K562 (cell line): ENCODE measurements around the gene PUM2. TPM values are rescaled to one million over a fixed set of nuclear protein-coding genes. Genes with fewer than 3 reads are reported as not detected.

Experiments
- ATAC-seq: fragments of 200-7000 bp; cut with Tn5 transposase; 3 replicates; pipeline ENCODE4 v1.9.1; 2020; ENCODE audit warnings: moderate library complexity
- BruUV-seq: library from RNA; stranded (reverse); fragments of 400-500 nt; replicated peaks from 2 replicates; lab custom pipeline; 2021; lab: Mats Ljungman, UMichigan
- CTCF ChIA-PET: fragments of 300-600 bp; formaldehyde crosslinking; extraction: SDS; loops from one replicate; lab custom pipeline; 2021; ENCODE audit warnings: low intra/inter-chr PET ratio; lab: Yijun Ruan, JAX
- POLR2A ChIA-PET: fragments of 300-600, 350-650 bp; sonication (Branson Sonifier 250); formaldehyde crosslinking; extraction: SDS; loops from one replicate; lab custom pipeline; 2021; ENCODE audit warnings: antibody characterized with exemption, inconsistent platforms; lab: Yijun Ruan, JAX
- DNase-seq, 4 experiments: peaks; one replicate each; pipeline versions ENCODE4 v3.0.0 to v3.0.0-alpha.2; 2011 to 2018; ENCODE audit warnings: low spot score in 3 of 4, mixed read lengths in 3 of 4; ENCODE audit errors: extremely low read depth in 1 of 4
- FAIRE-seq: peaks from 2 replicates; lab custom pipeline; 2011; peaks lifted over from hg19 to GRCh38; lab: Jason Lieb, UNC
- H2AFZ ChIP-seq: 2 replicates; pipeline ENCODE4 v1.6.0; 2011; ENCODE audit warnings: low read depth, low read length, control low read depth, inconsistent platforms
- H3K27ac ChIP-seq: fragments of 200-600 bp; 3 replicates; pipeline ENCODE4 v1.8.0; 2011; ENCODE audit warnings: low read depth, mild to moderate bottlenecking, control low read depth, inconsistent platforms, low read length, moderate library complexity, mixed read lengths; ENCODE audit errors: extremely low read depth
- H3K27me3 ChIP-seq, 2 experiments: fragments of 300-600 bp in 1 of 2; 2 replicates in 1 of 2; 3 replicates in 1 of 2; pipeline versions ENCODE4 v1.6.0 to v1.8.0; 2011; ENCODE audit warnings: inconsistent platforms in 2 of 2, low read length in 2 of 2, mild to moderate bottlenecking in 1 of 2, mixed read lengths in 1 of 2, moderate library complexity in 1 of 2; ENCODE audit not compliant: control insufficient read depth in 2 of 2, insufficient read depth in 2 of 2
- H3K36me3 ChIP-seq: fragments of 300-600 bp; 3 replicates; pipeline ENCODE4 v1.8.0; 2011; ENCODE audit warnings: mild to moderate bottlenecking, low read length, inconsistent platforms; ENCODE audit not compliant: control insufficient read depth, insufficient read depth
- H3K4me1 ChIP-seq, 2 experiments: fragments of 200-600 bp in 1 of 2; replicated peaks in 1 of 2; 2 replicates in 1 of 2; 3 replicates in 1 of 2; pipeline versions ENCODE4 v1.5.1 to v1.8.0; 2011; ENCODE audit warnings: inconsistent platforms in 2 of 2, low read length in 2 of 2, mild to moderate bottlenecking in 1 of 2, mixed read lengths in 1 of 2, moderate library complexity in 1 of 2; ENCODE audit not compliant: control insufficient read depth in 2 of 2, insufficient read depth in 2 of 2
- H3K4me2 ChIP-seq: 2 replicates; pipeline ENCODE4 v1.6.1; 2011; ENCODE audit warnings: low read length, control low read depth, inconsistent platforms, mixed read lengths; ENCODE audit not compliant: insufficient read depth
- H3K4me3 ChIP-seq: fragments of 200-600 bp; sonication (generic), shearing (Covaris generic); 2 replicates; pipeline ENCODE4 v1.5.1; 2016; ENCODE audit warnings: control low read depth, inconsistent platforms
- H3K79me2 ChIP-seq: fragments of 200-600 bp; 3 replicates; pipeline ENCODE4 v1.8.0; 2011; ENCODE audit warnings: low read length, inconsistent platforms; ENCODE audit not compliant: control insufficient read depth, insufficient read depth
- H3K9ac ChIP-seq, 2 experiments: 2 replicates each; pipeline versions ENCODE4 v1.6.0 to v1.6.1; 2011; ENCODE audit warnings: low read depth in 2 of 2, low read length in 2 of 2, control low read depth in 1 of 2, inconsistent platforms in 1 of 2, mild to moderate bottlenecking in 1 of 2, mixed read lengths in 1 of 2; ENCODE audit not compliant: insufficient read depth in 1 of 2
- H3K9me1 ChIP-seq: one replicate; pipeline ENCODE4 v1.6.0; 2011; ENCODE audit warnings: inconsistent platforms, mild to moderate bottlenecking, low read length, moderate library complexity; ENCODE audit not compliant: control insufficient read depth, insufficient read depth
- H3K9me3 ChIP-seq: replicated peaks from 2 replicates; pipeline ENCODE4 v1.5.1; 2011; ENCODE audit warnings: low read depth, low read length, inconsistent platforms; ENCODE audit not compliant: control insufficient read depth, insufficient read depth
- H4K20me1 ChIP-seq: replicated peaks from 2 replicates; pipeline ENCODE4 v1.6.1; 2011; ENCODE audit warnings: low read length, inconsistent platforms, mixed read lengths; ENCODE audit not compliant: control insufficient read depth, insufficient read depth
- SMARCE1 ChIP-seq: fragments of 450-650 bp; IDR thresholded peaks from 2 replicates; pipeline ENCODE4 v1.7.1; 2016; ENCODE audit warnings: mild to moderate bottlenecking
- ZBED1 ChIP-seq: IDR thresholded peaks from 2 replicates; pipeline ENCODE4 v1.6.1; 2014
- ZSCAN29 ChIP-seq: fragments of 450-650 bp; IDR thresholded peaks from 2 replicates; pipeline ENCODE4 v1.6.1; 2017
- WGBS: fragments of 100-300 bp; shearing (Covaris generic); methylation state at CpG from one replicate; pipeline ENCODE4 v1.1.6; 2016; ENCODE audit warnings: low coverage, mixed read lengths; ENCODE audit not compliant: insufficient coverage; ENCODE audit errors: missing lambda C conversion rate; 5-methylcytosine and 5-hydroxymethylcytosine counted together
- in situ Hi-C: fragments of 300-500 bp; cut with MboI; formaldehyde crosslinking; loops from 4 replicates; pipeline ENCODE4 v1.15.0; 2018; ENCODE audit warnings: inconsistent platforms, mixed read lengths
- intact Hi-C: fragments of 100-400 bp; cut with micrococcal nuclease; formaldehyde crosslinking; loops from 2 replicates; pipeline ENCODE4 v1.14.2; 2022
- polyA plus RNA-seq, 8 experiments: library from polyadenylated mRNA; depleted of rRNA in 4 of 8; stranded (reverse) in 5 of 8; unstranded in 3 of 8; fragments of >200 nt; fragmentation: Nextera tagmentation in 2 of 8; fragmentation: Illumina TruSeq in 1 of 8; extraction: Ambion mirVana in 2 of 8; extraction: Trizol in 1 of 8; gene quantifications; 2 replicates each; pipeline versions ENCODE4 v1.2.1 to v1.2.3, GENCODE V29; 2011 to 2014; ENCODE audit warnings: inconsistent platforms in 1 of 8, missing spikeins in 1 of 8
- total RNA-seq, 7 experiments: library from RNA; depleted of rRNA in 6 of 7; stranded (reverse); fragments of >200 nt in 6 of 7; fragmentation: Illumina TruSeq in 2 of 7; extraction: Trizol in 2 of 7; gene quantifications; 2 replicates each; pipeline versions ENCODE4 v1.2.1 to v1.2.3, GENCODE V29; 2011 to 2021; ENCODE audit warnings: low replicate concordance in 1 of 7
- TF ChIP-seq, protein P1 (sequence below): fragments of 450-650 bp; IDR thresholded peaks from 2 replicates; pipeline ENCODE4 v1.6.1; 2016; ENCODE audit warnings: borderline replicate concordance
- TF ChIP-seq, protein P2 (sequence below): fragments of 250-450 bp; sonication (Bioruptor Pico); IDR thresholded peaks from 2 replicates; pipeline ENCODE4 v1.8.0; 2021; ENCODE audit warnings: borderline replicate concordance, mild to moderate bottlenecking, moderate library complexity; ENCODE audit not compliant: poor library complexity, severe bottlenecking
- TF ChIP-seq, protein P3 (sequence below), 2 experiments: fragments of 450-650 bp in 1 of 2; sonication (generic) in 1 of 2; formaldehyde crosslinking in 1 of 2; IDR thresholded peaks; 2 replicates each; pipeline versions ENCODE4 v1.7.1 to v1.9.0; 2016 to 2022; ENCODE audit warnings: inconsistent platforms in 1 of 2, mild to moderate bottlenecking in 1 of 2, missing genetic modification reagents in 1 of 2

PUM2 gene
- total and polyA plus RNA-seq, 9 of the 15 experiments (the other 6 are each of a cell fraction or from before 2014, with no cell fraction given), result 13.4 to 61.9 (median 28.3) TPM

DNA sequence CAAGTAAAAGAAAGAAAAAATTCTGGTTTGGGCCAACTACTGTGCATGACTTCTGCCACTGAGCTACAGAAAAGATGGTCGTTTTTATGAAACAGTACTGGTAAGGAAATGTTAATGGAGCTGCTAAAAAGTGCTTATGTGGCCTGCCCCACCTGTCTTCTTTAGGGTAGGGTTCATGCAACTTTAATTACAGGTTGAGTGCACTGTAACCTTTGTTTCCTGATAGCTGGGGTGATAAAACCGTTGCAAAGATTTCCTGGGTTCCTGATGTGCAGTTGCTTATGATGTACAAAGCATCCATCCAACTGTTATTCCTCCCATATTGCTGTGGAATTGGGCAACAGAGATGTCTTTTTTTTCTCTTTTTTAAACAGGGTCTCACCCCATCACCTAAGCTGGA is 34.3 kb upstream of the PUM2 start (continued):
- TF ChIP-seq, protein P1, sequence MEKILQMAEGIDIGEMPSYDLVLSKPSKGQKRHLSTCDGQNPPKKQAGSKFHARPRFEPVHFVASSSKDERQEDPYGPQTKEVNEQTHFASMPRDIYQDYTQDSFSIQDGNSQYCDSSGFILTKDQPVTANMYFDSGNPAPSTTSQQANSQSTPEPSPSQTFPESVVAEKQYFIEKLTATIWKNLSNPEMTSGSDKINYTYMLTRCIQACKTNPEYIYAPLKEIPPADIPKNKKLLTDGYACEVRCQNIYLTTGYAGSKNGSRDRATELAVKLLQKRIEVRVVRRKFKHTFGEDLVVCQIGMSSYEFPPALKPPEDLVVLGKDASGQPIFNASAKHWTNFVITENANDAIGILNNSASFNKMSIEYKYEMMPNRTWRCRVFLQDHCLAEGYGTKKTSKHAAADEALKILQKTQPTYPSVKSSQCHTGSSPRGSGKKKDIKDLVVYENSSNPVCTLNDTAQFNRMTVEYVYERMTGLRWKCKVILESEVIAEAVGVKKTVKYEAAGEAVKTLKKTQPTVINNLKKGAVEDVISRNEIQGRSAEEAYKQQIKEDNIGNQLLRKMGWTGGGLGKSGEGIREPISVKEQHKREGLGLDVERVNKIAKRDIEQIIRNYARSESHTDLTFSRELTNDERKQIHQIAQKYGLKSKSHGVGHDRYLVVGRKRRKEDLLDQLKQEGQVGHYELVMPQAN, result no peak
- TF ChIP-seq SMARCE1 (no peak), ZBED1 (no peak)
- TF ChIP-seq, protein P2, sequence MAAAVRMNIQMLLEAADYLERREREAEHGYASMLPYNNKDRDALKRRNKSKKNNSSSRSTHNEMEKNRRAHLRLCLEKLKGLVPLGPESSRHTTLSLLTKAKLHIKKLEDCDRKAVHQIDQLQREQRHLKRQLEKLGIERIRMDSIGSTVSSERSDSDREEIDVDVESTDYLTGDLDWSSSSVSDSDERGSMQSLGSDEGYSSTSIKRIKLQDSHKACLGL (CRISPR knock-in tag), result no peak

DNA sequence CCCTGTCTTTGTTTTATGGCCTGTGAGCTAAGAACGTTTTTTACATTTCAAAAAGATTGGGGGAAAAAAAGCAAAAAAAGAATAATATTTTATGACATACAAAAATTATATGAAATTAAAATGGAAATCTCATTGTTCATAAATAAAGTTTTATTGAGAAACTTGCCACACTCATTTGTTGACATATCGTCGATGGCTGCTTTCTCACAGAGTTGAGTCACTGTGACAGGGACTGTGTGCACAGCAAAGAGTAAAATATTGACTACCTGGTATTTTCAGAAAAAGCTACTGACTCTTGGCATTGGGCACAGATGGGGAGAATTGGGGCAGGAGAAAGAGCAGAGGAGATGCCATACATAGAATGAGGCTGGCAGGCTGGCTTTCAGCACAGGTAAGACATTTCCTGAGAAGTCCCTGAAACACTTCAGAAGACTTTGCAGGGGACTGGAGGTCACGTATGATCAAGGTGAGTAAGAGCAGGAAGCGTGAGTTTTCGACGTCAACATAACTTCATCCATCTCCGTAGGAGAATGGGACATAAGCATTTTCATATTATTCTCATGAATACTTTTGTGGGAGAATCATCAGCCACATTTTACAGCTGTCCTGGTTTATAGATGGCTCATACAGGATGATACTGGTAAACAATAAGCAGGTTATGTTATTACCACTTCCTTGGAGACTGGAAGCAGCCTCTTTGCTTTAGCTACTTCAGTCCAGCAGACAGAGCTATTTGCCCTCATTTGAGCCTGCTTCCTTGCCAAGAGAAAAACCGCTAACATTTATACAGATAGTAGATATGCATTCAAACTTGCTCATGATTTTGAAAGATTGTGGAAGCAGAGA is 32.5 kb upstream of the PUM2 start:
- H3K9ac ChIP-seq, result no peak overlapping the region
- H3K9me1 ChIP-seq, result no peaks in the 10 kb centered on the region
- no peak overlapping the region for H3K4me2 ChIP-seq
- ATAC-seq (no peak), FAIRE-seq (no peak), DNase-seq (no peak)
- H3K9me3 ChIP-seq, result no peaks in the 10 kb centered on the region
- ChIA-PET CTCF (interaction anchor here (0.7 kb wide), 1 partner anchor 253 kb away, joined by 3 read pairs; no protein-coding TSS in a partner anchor), POLR2A (interaction anchor here (0.6 kb wide), 3 partner anchors 20 to 118 kb away, joined by 3 to 4 read pairs (median 3); no protein-coding TSS in a partner anchor)
- no TSS peak for BruUV-seq
- in situ Hi-C loops (no loop called here), intact Hi-C loops (no loop called here)
- H3K27ac ChIP-seq, result no peak overlapping the region
- peaks cover 4 to 10% of the 10 kb centered on the region in 2 experiments; a peak in 2 of 5 replicates for H3K27me3 ChIP-seq
- H3K79me2 ChIP-seq, result no peaks in the 10 kb centered on the region
- H2AFZ ChIP-seq, result 0 out of 2 replicates have a peak overlapping the region, but pooled peaks have one; percentile 42
- WGBS, result 14% methylated on average over 9 of the region's 9 CpGs
- no peaks in the 10 kb centered on the region; the same call in 1 of the 2 replicates for H4K20me1 ChIP-seq
- TF ChIP-seq ZSCAN29, result no peak
- TF ChIP-seq, protein P3, sequence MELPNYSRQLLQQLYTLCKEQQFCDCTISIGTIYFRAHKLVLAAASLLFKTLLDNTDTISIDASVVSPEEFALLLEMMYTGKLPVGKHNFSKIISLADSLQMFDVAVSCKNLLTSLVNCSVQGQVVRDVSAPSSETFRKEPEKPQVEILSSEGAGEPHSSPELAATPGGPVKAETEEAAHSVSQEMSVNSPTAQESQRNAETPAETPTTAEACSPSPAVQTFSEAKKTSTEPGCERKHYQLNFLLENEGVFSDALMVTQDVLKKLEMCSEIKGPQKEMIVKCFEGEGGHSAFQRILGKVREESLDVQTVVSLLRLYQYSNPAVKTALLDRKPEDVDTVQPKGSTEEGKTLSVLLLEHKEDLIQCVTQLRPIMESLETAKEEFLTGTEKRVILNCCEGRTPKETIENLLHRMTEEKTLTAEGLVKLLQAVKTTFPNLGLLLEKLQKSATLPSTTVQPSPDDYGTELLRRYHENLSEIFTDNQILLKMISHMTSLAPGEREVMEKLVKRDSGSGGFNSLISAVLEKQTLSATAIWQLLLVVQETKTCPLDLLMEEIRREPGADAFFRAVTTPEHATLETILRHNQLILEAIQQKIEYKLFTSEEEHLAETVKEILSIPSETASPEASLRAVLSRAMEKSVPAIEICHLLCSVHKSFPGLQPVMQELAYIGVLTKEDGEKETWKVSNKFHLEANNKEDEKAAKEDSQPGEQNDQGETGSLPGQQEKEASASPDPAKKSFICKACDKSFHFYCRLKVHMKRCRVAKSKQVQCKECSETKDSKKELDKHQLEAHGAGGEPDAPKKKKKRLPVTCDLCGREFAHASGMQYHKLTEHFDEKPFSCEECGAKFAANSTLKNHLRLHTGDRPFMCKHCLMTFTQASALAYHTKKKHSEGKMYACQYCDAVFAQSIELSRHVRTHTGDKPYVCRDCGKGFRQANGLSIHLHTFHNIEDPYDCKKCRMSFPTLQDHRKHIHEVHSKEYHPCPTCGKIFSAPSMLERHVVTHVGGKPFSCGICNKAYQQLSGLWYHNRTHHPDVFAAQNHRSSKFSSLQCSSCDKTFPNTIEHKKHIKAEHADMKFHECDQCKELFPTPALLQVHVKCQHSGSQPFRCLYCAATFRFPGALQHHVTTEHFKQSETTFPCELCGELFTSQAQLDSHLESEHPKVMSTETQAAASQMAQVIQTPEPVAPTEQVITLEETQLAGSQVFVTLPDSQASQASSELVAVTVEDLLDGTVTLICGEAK (IDR thresholded peaks at IDR 0.05), result peak; percentile 85
- TF ChIP-seq, protein P3 (CRISPR knock-in tag; IDR thresholded peaks at IDR 0.05), result peak; percentile 66; the same call in 1 of the 2 replicates
- H3K4me3 ChIP-seq, result no peak overlapping the region
- H3K36me3 ChIP-seq, result no peaks in the 10 kb centered on the region
- peaks cover 5 to 12% of the 10 kb centered on the region in 2 experiments; a peak in 2 of 5 replicates for H3K4me1 ChIP-seq
